A549 (cell line): Measurements from ENCODE around the gene HSPB2. TPM values are rescaled to one million over a fixed set of nuclear protein-coding genes. Genes with fewer than 3 reads are reported as not detected.

Experiments
- polyA plus RNA-seq, 4 experiments: library from polyadenylated mRNA; depleted of rRNA in 3 of 4; stranded (reverse); fragments of >200 nt; fragmentation: RNase III in 1 of 4; extraction: RNeasy Plus Mini Kit Qiagen cat#74134 plus additional on column Dnase treatment in 1 of 4; gene quantifications; 2 replicates in 3 of 4; 3 replicates in 1 of 4; pipeline ENCODE4 v1.2.3, GENCODE V29; 2011 to 2017
- small RNA-seq, 6 experiments: library from RNA; depleted of rRNA; stranded (forward); fragments of <200 nt; gene quantifications; one replicate each; pipeline ENCODE3, GENCODE V24; 2012

HSPB2 gene
- polyA plus RNA-seq, 2 of the 4 experiments (the other 2 are of a cell fraction) = not detected

Small RNA genes within 50 kb of the gene (small RNA-seq; reads per million reads assigned to genes)
- 0 reads per million in 6 experiments for gene C11orf52
- 0 reads per million in 6 experiments for gene GNG5P3
- 0 to 0.35 (median 0) reads per million in 6 experiments for gene RNA5SP351
- 0 to 0.19 (median 0) reads per million in 6 experiments for gene RPL37AP8

Other genes with a start within 250 kb of the HSPB2 start
- gene PPP2R1B, start 146.3 kb upstream of the HSPB2 start, polyA plus RNA-seq (2011; rRNA removed) = 24.7 and 26.3 TPM in 2 replicates
- gene PPP2R1B, start 146.3 kb upstream of the HSPB2 start, polyA plus RNA-seq (2017; fragmentation: RNase III; extraction: RNeasy Plus Mini Kit Qiagen cat#74134 plus additional on column Dnase treatment) = 16.9 to 18.6 TPM (median 17.9 TPM) in 3 replicates
- gene ALG9, start 41.2 kb upstream of the HSPB2 start, polyA plus RNA-seq (2011; rRNA removed) = 31.4 and 33.3 TPM in 2 replicates
- gene ALG9, start 41.2 kb upstream of the HSPB2 start, polyA plus RNA-seq (2017; fragmentation: RNase III; extraction: RNeasy Plus Mini Kit Qiagen cat#74134 plus additional on column Dnase treatment) = 15.0 to 15.8 TPM (median 15.3 TPM) in 3 replicates
- gene FDXACB1, start 33.6 kb upstream of the HSPB2 start, polyA plus RNA-seq (2011; rRNA removed) = 2.4 and 3.0 TPM in 2 replicates
- 1.9 to 2.1 TPM (median 2.1 TPM) in 3 replicates for gene FDXACB1, start 33.6 kb upstream of the HSPB2 start, polyA plus RNA-seq (2017; fragmentation: RNase III; extraction: RNeasy Plus Mini Kit Qiagen cat#74134 plus additional on column Dnase treatment)
- 59.7 and 84.6 TPM in 2 replicates for gene CFAP68, start 33.2 kb upstream of the HSPB2 start, polyA plus RNA-seq (2011; rRNA removed)
- gene CFAP68, start 33.2 kb upstream of the HSPB2 start, polyA plus RNA-seq (2017; fragmentation: RNase III; extraction: RNeasy Plus Mini Kit Qiagen cat#74134 plus additional on column Dnase treatment) = 36.3 to 40.3 TPM (median 36.5 TPM) in 3 replicates
- 1.1 and 3.1 TPM in 2 replicates for gene CRYAB, start 964 bp upstream of the HSPB2 start, polyA plus RNA-seq (2011; rRNA removed)
- gene CRYAB, start 964 bp upstream of the HSPB2 start, polyA plus RNA-seq (2017; fragmentation: RNase III; extraction: RNeasy Plus Mini Kit Qiagen cat#74134 plus additional on column Dnase treatment) = 4.1 to 25.3 TPM (median 4.8 TPM) in 3 replicates
- gene C11orf52, start 6.2 kb downstream of the HSPB2 start, polyA plus RNA-seq (2011; rRNA removed) = 0.13 and 0.19 TPM in 2 replicates
- gene C11orf52, start 6.2 kb downstream of the HSPB2 start, polyA plus RNA-seq (2017; fragmentation: RNase III; extraction: RNeasy Plus Mini Kit Qiagen cat#74134 plus additional on column Dnase treatment) = 0.08 TPM in 1 of 3 replicates, not detected in the others
- gene DIXDC1, start 24.6 kb downstream of the HSPB2 start, polyA plus RNA-seq (2011; rRNA removed) = 6.9 and 7.9 TPM in 2 replicates
- 5.5 to 7.4 TPM (median 7.1 TPM) in 3 replicates for gene DIXDC1, start 24.6 kb downstream of the HSPB2 start, polyA plus RNA-seq (2017; fragmentation: RNase III; extraction: RNeasy Plus Mini Kit Qiagen cat#74134 plus additional on column Dnase treatment)
- gene DLAT, start 112.7 kb downstream of the HSPB2 start, polyA plus RNA-seq (2011; rRNA removed) = 33.0 and 42.8 TPM in 2 replicates
- 32.1 to 33.3 TPM (median 32.5 TPM) in 3 replicates for gene DLAT, start 112.7 kb downstream of the HSPB2 start, polyA plus RNA-seq (2017; fragmentation: RNase III; extraction: RNeasy Plus Mini Kit Qiagen cat#74134 plus additional on column Dnase treatment)
- gene PIH1D2, start 161.3 kb downstream of the HSPB2 start, polyA plus RNA-seq (2011; rRNA removed) = 1.4 and 1.9 TPM in 2 replicates
- 0.98 to 1.3 TPM (median 1.2 TPM) in 3 replicates for gene PIH1D2, start 161.3 kb downstream of the HSPB2 start, polyA plus RNA-seq (2017; fragmentation: RNase III; extraction: RNeasy Plus Mini Kit Qiagen cat#74134 plus additional on column Dnase treatment)
- gene NKAPD1, start 161.6 kb downstream of the HSPB2 start, polyA plus RNA-seq (2011; rRNA removed) = 14.3 and 20.1 TPM in 2 replicates
- gene NKAPD1, start 161.6 kb downstream of the HSPB2 start, polyA plus RNA-seq (2017; fragmentation: RNase III; extraction: RNeasy Plus Mini Kit Qiagen cat#74134 plus additional on column Dnase treatment) = 13.4 to 16.9 TPM (median 16.6 TPM) in 3 replicates
- 84.5 and 126 TPM in 2 replicates for gene TIMM8B, start 174.0 kb downstream of the HSPB2 start, polyA plus RNA-seq (2011; rRNA removed)
- 85.3 to 94.0 TPM (median 87.6 TPM) in 3 replicates for gene TIMM8B, start 174.0 kb downstream of the HSPB2 start, polyA plus RNA-seq (2017; fragmentation: RNase III; extraction: RNeasy Plus Mini Kit Qiagen cat#74134 plus additional on column Dnase treatment)
- gene SDHD, start 174.1 kb downstream of the HSPB2 start, polyA plus RNA-seq (2011; rRNA removed) = 86.3 and 122 TPM in 2 replicates
- gene SDHD, start 174.1 kb downstream of the HSPB2 start, polyA plus RNA-seq (2017; fragmentation: RNase III; extraction: RNeasy Plus Mini Kit Qiagen cat#74134 plus additional on column Dnase treatment) = 91.5 to 94.5 TPM (median 94.1 TPM) in 3 replicates